Stomach (tissue), 9 donors: ENCODE results near the gene TRIM46. TPM values are rescaled to one million over a fixed set of nuclear protein-coding genes. Genes with fewer than 3 reads are reported as not detected.
A peak's percentile ranks its signal among the peaks of the same experiment; 100 is the strongest.

Experiments used
- DNase-seq, 2 donors: peaks; one replicate each; pipeline versions ENCODE4 v3.0.0 to v3.0.0-alpha.2; 2013 to 2019
- H3K27ac ChIP-seq, 5 donors: fragments of 200-600 bp in 4 of 5; sonication (generic) in 4 of 5; one replicate each; pipeline ENCODE4 v1.5.1; 2013 to 2019; ENCODE audit warnings: mild to moderate bottlenecking in 1 of 5, moderate library complexity in 1 of 5
- H3K27me3 ChIP-seq, 3 donors: fragments of 200-600 bp; sonication (generic); one replicate each; pipeline ENCODE4 v1.5.1; 2017 to 2019; ENCODE audit warnings: mixed run types in 1 of 3
- H3K36me3 ChIP-seq, 4 donors: fragments of 200-600 bp; sonication (generic); 1 replicate in 3 of 4; 2 replicates in 1 of 4; pipeline ENCODE4 v1.5.1; 2016 to 2019
- H3K4me1 ChIP-seq, 4 donors: fragments of 200-600 bp; sonication (generic); one replicate each; pipeline ENCODE4 v1.5.1; 2016 to 2019
- H3K4me3 ChIP-seq, 4 donors: fragments of 200-600 bp; sonication (generic) in 3 of 4; one replicate each; pipeline ENCODE4 v1.5.1; 2016 to 2019; ENCODE audit warnings: mild to moderate bottlenecking in 1 of 4
- H3K9me3 ChIP-seq, 4 donors: fragments of 200-600 bp; sonication (generic); one replicate each; pipeline ENCODE4 v1.5.1; 2016 to 2019
- CTCF ChIP-seq, 7 experiments: fragments of 450-650 bp in 4 of 7; fragments of 200-600 bp in 3 of 7; sonication (generic) in 3 of 7; IDR thresholded peaks; one replicate each; pipeline ENCODE4 v1.5.1; 2016 to 2019; ENCODE audit warnings: antibody characterized with exemption in 7 of 7, control low read depth in 2 of 7, mild to moderate bottlenecking in 1 of 7
- EP300 ChIP-seq: sonication (generic); formaldehyde crosslinking; IDR thresholded peaks from one replicate; pipeline ENCODE4 v1.6.1; 2017; ENCODE audit warnings: antibody characterized with exemption
- POLR2A ChIP-seq, 4 donors: fragments of 450-650 bp; IDR thresholded peaks; one replicate each; pipeline ENCODE4 v1.6.1; 2016; ENCODE audit warnings: antibody characterized with exemption in 4 of 4, control low read depth in 2 of 4, mild to moderate bottlenecking in 1 of 4, moderate library complexity in 1 of 4
- POLR2AphosphoS5 ChIP-seq, 3 donors: sonication (generic); formaldehyde crosslinking; IDR thresholded peaks; one replicate each; pipeline ENCODE4 v1.6.1; 2016; ENCODE audit warnings: antibody characterized with exemption in 3 of 3
- WGBS, 5 donors: extraction: QIAGEN DNeasy Blood & Tissue Kit in 3 of 5; methylation state at CpG; one replicate each; pipeline versions ENCODE4 v1.1.5 to v1.1.7; 2013 to 2018; 5-methylcytosine and 5-hydroxymethylcytosine counted together
- intact Hi-C: fragments of 100-400 bp; cut with DNase I; formaldehyde crosslinking; loops from one replicate; pipeline ENCODE4 v1.15.1; 2023; ENCODE audit warnings: low total_unique reads
- polyA plus RNA-seq, 3 donors: library from polyadenylated mRNA; stranded (reverse); fragments of 200-250 nt; gene quantifications; one replicate each; pipeline ENCODE4 v1.2.3, GENCODE V29; 2013
- total RNA-seq, 5 donors: library from RNA; depleted of rRNA; stranded (reverse); fragments of >200 nt; gene quantifications; one replicate each; pipeline versions ENCODE4 v1.1.0 to v1.2.3, GENCODE V29; 2014 to 2016
- donor health status: healthy with polysubstance abuse.
- donor health status: Bipolar disorder and iron deficiency.
- donor health status: healthy.

The TRIM46 gene
- total and polyA plus RNA-seq, 8 donors = 0.58 to 16.9 (median 0.71) TPM; not detected in 2

GRCh38 chr1:155133799-155134281 lies 39.8 kb upstream of the TRIM46 start:
- peaks cover 0 to 9% (median 0%) of the 10 kb centered on the region in 3 donors for H3K27me3 ChIP-seq
- peak overlapping the region; percentile 89 to 100 (median 98) for H3K27ac ChIP-seq
- H3K4me1 ChIP-seq = peaks cover 46 to 89% (median 87%) of the 10 kb centered on the region in 4 donors
- 36 to 66% (median 45%) methylated on average over 7 of the region's 7 CpGs for WGBS, 5 donors
- intact Hi-C loops = no loop called here
- peaks cover 32 to 53% (median 50%) of the 10 kb centered on the region in 4 donors for H3K36me3 ChIP-seq
- no peak for TF ChIP-seq POLR2AphosphoS5 (IDR thresholded peaks at IDR 0.05)
- peak in 1 of 2 donors; percentile 20 for DNase-seq
- peak overlapping the region in 2 of 4 donors; percentile 68 to 71 for H3K4me3 ChIP-seq
- no peaks in the 10 kb centered on the region for H3K9me3 ChIP-seq

GRCh38 chr1:155134322-155134721 lies 39.3 kb upstream of the TRIM46 start:
- peak overlapping the region; percentile 89 to 100 (median 98) for H3K27ac ChIP-seq
- peak in 1 of 2 donors; percentile 23 for DNase-seq
- H3K27me3 ChIP-seq = peaks cover 0 to 4% (median 0%) of the 10 kb centered on the region in 3 donors
- WGBS, 5 donors = 13 to 38% (median 32%) methylated on average over 1 of the region's 1 CpG
- peaks cover 32 to 53% (median 50%) of the 10 kb centered on the region in 4 donors for H3K36me3 ChIP-seq
- H3K4me3 ChIP-seq = peak overlapping the region in 3 of 4 donors; percentile 63 to 71 (median 68)
- intact Hi-C loops = no loop called here
- TF ChIP-seq POLR2AphosphoS5 (IDR thresholded peaks at IDR 0.05) = no peak
- no peak for TF ChIP-seq CTCF (IDR thresholded peaks at IDR 0.05)
- TF ChIP-seq EP300 = no peak
- TF ChIP-seq POLR2A (IDR thresholded peaks at IDR 0.05) = no peak
- H3K9me3 ChIP-seq = no peaks in the 10 kb centered on the region
- peaks cover 50 to 92% (median 87%) of the 10 kb centered on the region in 4 donors for H3K4me1 ChIP-seq

GRCh38 chr1:155134880-155135414 lies 38.7 kb upstream of the TRIM46 start:
- peak; percentile 94 to 97 for DNase-seq
- Histone ChIP-seq H3K36me3 (peaks cover 32 to 53% (median 50%) of the 10 kb centered on the region in 4 donors), H3K27me3 (no peaks in the 10 kb centered on the region), H3K9me3 (no peaks in the 10 kb centered on the region), H3K4me1 (peaks cover 45 to 90% (median 87%) of the 10 kb centered on the region in 4 donors), H3K4me3 (peak overlapping the region; percentile 63 to 71 (median 68)), H3K27ac (peak overlapping the region; percentile 89 to 100 (median 98))
- 3 to 10% (median 4%) methylated on average over 18 of the region's 18 CpGs for WGBS, 5 donors
- TF ChIP-seq POLR2AphosphoS5 (IDR thresholded peaks at IDR 0.05) (peak; percentile 65 to 97 (median 85)), EP300 (no peak)
- intact Hi-C loops = no loop called here

- DNase-seq = peak; percentile 97 to 99
- Histone ChIP-seq H3K4me1 (peaks cover 39 to 84% (median 84%) of the 10 kb centered on the region in 4 donors), H3K27me3 (no peaks in the 10 kb centered on the region), H3K4me3 (peak within 1 kb of the TSS; percentile 63 to 71 (median 68)), H3K36me3 (peaks cover 32 to 53% (median 50%) of the 10 kb centered on the region in 4 donors), H3K27ac (peak within 1 kb of the TSS; percentile 89 to 100 (median 98)), H3K9me3 (no peaks in the 10 kb centered on the region)
- intact Hi-C loops = no loop called here
- 0 to 1% (median 1%) methylated on average over 32 to 52 of the region's 52 CpGs for WGBS, 5 donors
- TF ChIP-seq POLR2A (IDR thresholded peaks at IDR 0.05) (peak in 2 of 4 donors; percentile 73 to 79), EP300 (no peak), POLR2AphosphoS5 (IDR thresholded peaks at IDR 0.05) (peak; percentile 26 to 96 (median 95)), CTCF (IDR thresholded peaks at IDR 0.05) (peak in 5 of 7 experiments; percentile 16 to 55 (median 40))
These were observed 38.1 kb upstream of the TRIM46 start, which contains the start of gene SLC50A1 for GRCh38 chr1:155135415-155136028. Gene SLC50A1 (plus strand): TSS chr1:155135852. CDS start chr1:155135912, 60 bp downstream.

GRCh38 chr1:155136748-155137147 lies 36.9 kb upstream of the TRIM46 start:
- intact Hi-C loops = no loop called here
- Histone ChIP-seq H3K4me3 (peak overlapping the region; percentile 63 to 71 (median 68)), H3K36me3 (peaks cover 25 to 43% (median 43%) of the 10 kb centered on the region in 4 donors), H3K27ac (peak overlapping the region; percentile 74 to 100 (median 98)), H3K27me3 (no peaks in the 10 kb centered on the region), H3K9me3 (no peaks in the 10 kb centered on the region), H3K4me1 (peaks cover 35 to 74% (median 74%) of the 10 kb centered on the region in 4 donors)
- DNase-seq = peak in 1 of 2 donors; percentile 38
- TF ChIP-seq POLR2AphosphoS5 (IDR thresholded peaks at IDR 0.05) = peak in 1 of 3 donors; percentile 35
- no peak for TF ChIP-seq CTCF (IDR thresholded peaks at IDR 0.05)
- 13 to 31% (median 26%) methylated on average over 6 of the region's 6 CpGs for WGBS, 5 donors
